Hepatocyte (in vitro differentiated cells): Measurements from ENCODE around the gene LMTK2.

Experiments
- EZH2 ChIP-seq: fragments of 200-600 bp; sonication (generic); IDR thresholded peaks from 2 replicates; pipeline ENCODE4 v1.6.1; 2016; ENCODE audit warnings: antibody characterized with exemption, mild to moderate bottlenecking, borderline replicate concordance
- EZH2phosphoT487 ChIP-seq: fragments of 200-600 bp; sonication (generic); IDR thresholded peaks from one replicate; pipeline ENCODE4 v1.6.1; 2018; ENCODE audit warnings: antibody characterized with exemption, mild to moderate bottlenecking, low read depth, moderate library complexity; ENCODE audit not compliant: unreplicated experiment, severe bottlenecking
- TF ChIP-seq, protein P1 (sequence below): fragments of 200-600 bp; sonication (generic); IDR thresholded peaks from 2 replicates; pipeline ENCODE4 v1.5.1; 2016; ENCODE audit warnings: antibody characterized with exemption, mild to moderate bottlenecking; ENCODE audit not compliant: poor library complexity

DNA sequence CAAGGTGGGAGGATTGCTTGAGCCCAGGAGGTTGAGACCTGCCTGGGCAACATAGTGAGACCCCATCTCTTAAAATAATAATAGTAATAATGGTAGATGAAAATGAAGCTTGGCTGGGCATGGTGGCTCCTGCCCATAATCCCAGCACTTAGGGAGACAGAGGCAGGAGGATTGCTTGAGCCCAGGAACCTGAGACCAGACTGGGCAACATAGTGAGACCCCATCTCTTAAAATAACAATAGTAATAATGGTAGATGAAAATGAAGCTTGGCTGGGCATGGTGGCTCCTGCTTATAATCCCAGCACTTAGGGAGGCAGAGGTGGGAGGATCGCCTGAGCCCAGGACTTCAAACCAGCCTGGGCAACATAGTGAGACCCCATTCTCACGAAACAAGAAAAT is 49.5 kb upstream of the LMTK2 start:
- TF ChIP-seq, protein P1, sequence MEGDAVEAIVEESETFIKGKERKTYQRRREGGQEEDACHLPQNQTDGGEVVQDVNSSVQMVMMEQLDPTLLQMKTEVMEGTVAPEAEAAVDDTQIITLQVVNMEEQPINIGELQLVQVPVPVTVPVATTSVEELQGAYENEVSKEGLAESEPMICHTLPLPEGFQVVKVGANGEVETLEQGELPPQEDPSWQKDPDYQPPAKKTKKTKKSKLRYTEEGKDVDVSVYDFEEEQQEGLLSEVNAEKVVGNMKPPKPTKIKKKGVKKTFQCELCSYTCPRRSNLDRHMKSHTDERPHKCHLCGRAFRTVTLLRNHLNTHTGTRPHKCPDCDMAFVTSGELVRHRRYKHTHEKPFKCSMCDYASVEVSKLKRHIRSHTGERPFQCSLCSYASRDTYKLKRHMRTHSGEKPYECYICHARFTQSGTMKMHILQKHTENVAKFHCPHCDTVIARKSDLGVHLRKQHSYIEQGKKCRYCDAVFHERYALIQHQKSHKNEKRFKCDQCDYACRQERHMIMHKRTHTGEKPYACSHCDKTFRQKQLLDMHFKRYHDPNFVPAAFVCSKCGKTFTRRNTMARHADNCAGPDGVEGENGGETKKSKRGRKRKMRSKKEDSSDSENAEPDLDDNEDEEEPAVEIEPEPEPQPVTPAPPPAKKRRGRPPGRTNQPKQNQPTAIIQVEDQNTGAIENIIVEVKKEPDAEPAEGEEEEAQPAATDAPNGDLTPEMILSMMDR: no peak
- TF ChIP-seq EZH2: no peak
- no peak for TF ChIP-seq EZH2phosphoT487
